ENCODE data around the gene PDE6H. TPM values are rescaled to one million over a fixed set of nuclear protein-coding genes. Genes with fewer than 3 reads are reported as not detected.

PDE6H gene
- total and polyA plus RNA-seq, 2 of the 8 experiments (the other 6 are each of a cell fraction or from before 2014, with no cell fraction given), result not detected

- TF ChIP-seq, protein P1, sequence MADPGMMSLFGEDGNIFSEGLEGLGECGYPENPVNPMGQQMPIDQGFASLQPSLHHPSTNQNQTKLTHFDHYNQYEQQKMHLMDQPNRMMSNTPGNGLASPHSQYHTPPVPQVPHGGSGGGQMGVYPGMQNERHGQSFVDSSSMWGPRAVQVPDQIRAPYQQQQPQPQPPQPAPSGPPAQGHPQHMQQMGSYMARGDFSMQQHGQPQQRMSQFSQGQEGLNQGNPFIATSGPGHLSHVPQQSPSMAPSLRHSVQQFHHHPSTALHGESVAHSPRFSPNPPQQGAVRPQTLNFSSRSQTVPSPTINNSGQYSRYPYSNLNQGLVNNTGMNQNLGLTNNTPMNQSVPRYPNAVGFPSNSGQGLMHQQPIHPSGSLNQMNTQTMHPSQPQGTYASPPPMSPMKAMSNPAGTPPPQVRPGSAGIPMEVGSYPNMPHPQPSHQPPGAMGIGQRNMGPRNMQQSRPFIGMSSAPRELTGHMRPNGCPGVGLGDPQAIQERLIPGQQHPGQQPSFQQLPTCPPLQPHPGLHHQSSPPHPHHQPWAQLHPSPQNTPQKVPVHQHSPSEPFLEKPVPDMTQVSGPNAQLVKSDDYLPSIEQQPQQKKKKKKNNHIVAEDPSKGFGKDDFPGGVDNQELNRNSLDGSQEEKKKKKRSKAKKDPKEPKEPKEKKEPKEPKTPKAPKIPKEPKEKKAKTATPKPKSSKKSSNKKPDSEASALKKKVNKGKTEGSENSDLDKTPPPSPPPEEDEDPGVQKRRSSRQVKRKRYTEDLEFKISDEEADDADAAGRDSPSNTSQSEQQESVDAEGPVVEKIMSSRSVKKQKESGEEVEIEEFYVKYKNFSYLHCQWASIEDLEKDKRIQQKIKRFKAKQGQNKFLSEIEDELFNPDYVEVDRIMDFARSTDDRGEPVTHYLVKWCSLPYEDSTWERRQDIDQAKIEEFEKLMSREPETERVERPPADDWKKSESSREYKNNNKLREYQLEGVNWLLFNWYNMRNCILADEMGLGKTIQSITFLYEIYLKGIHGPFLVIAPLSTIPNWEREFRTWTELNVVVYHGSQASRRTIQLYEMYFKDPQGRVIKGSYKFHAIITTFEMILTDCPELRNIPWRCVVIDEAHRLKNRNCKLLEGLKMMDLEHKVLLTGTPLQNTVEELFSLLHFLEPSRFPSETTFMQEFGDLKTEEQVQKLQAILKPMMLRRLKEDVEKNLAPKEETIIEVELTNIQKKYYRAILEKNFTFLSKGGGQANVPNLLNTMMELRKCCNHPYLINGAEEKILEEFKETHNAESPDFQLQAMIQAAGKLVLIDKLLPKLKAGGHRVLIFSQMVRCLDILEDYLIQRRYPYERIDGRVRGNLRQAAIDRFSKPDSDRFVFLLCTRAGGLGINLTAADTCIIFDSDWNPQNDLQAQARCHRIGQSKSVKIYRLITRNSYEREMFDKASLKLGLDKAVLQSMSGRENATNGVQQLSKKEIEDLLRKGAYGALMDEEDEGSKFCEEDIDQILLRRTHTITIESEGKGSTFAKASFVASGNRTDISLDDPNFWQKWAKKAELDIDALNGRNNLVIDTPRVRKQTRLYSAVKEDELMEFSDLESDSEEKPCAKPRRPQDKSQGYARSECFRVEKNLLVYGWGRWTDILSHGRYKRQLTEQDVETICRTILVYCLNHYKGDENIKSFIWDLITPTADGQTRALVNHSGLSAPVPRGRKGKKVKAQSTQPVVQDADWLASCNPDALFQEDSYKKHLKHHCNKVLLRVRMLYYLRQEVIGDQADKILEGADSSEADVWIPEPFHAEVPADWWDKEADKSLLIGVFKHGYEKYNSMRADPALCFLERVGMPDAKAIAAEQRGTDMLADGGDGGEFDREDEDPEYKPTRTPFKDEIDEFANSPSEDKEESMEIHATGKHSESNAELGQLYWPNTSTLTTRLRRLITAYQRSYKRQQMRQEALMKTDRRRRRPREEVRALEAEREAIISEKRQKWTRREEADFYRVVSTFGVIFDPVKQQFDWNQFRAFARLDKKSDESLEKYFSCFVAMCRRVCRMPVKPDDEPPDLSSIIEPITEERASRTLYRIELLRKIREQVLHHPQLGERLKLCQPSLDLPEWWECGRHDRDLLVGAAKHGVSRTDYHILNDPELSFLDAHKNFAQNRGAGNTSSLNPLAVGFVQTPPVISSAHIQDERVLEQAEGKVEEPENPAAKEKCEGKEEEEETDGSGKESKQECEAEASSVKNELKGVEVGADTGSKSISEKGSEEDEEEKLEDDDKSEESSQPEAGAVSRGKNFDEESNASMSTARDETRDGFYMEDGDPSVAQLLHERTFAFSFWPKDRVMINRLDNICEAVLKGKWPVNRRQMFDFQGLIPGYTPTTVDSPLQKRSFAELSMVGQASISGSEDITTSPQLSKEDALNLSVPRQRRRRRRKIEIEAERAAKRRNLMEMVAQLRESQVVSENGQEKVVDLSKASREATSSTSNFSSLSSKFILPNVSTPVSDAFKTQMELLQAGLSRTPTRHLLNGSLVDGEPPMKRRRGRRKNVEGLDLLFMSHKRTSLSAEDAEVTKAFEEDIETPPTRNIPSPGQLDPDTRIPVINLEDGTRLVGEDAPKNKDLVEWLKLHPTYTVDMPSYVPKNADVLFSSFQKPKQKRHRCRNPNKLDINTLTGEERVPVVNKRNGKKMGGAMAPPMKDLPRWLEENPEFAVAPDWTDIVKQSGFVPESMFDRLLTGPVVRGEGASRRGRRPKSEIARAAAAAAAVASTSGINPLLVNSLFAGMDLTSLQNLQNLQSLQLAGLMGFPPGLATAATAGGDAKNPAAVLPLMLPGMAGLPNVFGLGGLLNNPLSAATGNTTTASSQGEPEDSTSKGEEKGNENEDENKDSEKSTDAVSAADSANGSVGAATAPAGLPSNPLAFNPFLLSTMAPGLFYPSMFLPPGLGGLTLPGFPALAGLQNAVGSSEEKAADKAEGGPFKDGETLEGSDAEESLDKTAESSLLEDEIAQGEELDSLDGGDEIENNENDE (IDR thresholded peaks at IDR 0.05; ENCODE audit: insufficient replicate concordance, low read length), result no peak
- TF ChIP-seq HDAC6 (IDR thresholded peaks at IDR 0.05; ENCODE audit: low read depth, low read length), result no peak
These were observed 19.1 kb upstream of the PDE6H start (continued) for GRCh38 chr12:14953752-14954151.

All from H1 (cell line).